Putamen (tissue), 1 donor: Measurements from ENCODE around the gene ATP5PF.
"Not testable (repeated sequence)": the region's sequence is repeated elsewhere in the genome, so short reads cannot be mapped to it uniquely, and the experiment has no call there.

Experiments used
- DNase-seq: peaks from one replicate; pipeline ENCODE4 v3.0.0-alpha.2; 2016; ENCODE audit warnings: low spot score

ATP5PF gene, protein sequence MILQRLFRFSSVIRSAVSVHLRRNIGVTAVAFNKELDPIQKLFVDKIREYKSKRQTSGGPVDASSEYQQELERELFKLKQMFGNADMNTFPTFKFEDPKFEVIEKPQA

DNA sequence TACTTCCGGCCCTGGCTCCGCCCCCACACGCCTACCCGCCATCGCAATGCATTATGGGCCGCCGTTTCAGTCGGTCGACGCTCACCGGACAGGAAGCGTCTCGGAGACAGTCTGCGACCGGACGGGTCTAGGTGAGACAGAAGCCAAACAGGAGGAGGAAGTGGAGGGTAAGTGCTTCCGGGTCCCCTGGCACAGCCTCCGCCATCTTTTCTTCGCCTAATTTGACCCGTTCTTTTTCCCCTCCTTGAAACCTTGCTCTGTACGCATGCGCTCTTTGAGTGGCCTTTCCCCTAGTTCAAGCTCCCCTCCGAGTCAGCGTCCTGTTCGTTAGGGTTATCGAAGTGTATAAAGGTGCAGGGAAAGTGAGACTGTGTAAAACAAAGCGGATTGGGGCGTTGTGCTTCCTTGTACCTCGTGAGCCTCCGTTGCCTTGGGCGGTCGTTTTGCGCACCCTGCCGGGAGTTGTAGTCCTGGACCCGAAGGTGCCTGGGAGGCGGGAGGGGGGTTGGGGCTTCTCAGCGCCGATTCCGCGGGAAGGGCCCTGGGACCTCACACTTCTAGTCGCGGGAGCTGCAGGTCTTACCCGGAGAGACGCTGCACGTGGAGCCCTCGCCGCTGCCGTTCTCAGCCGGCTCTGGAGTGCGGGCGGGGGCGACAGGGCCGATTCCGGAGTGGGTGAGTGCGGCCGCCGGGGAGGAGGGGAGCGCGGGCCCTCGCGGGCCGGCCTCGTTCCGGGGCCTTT, at the start of gene ATP5PF, which contains the start of gene GABPA:
Gene ATP5PF (minus strand): TSS at position 1 of the 742 bp plus-strand sequence. CDS start 5,110 bp downstream, outside the sequence.
Gene GABPA (plus strand): TSS at position 69 of the 742 bp plus-strand sequence. CDS start 6,627 bp downstream, outside the sequence.
- DNase-seq: peak; percentile 98

DNA sequence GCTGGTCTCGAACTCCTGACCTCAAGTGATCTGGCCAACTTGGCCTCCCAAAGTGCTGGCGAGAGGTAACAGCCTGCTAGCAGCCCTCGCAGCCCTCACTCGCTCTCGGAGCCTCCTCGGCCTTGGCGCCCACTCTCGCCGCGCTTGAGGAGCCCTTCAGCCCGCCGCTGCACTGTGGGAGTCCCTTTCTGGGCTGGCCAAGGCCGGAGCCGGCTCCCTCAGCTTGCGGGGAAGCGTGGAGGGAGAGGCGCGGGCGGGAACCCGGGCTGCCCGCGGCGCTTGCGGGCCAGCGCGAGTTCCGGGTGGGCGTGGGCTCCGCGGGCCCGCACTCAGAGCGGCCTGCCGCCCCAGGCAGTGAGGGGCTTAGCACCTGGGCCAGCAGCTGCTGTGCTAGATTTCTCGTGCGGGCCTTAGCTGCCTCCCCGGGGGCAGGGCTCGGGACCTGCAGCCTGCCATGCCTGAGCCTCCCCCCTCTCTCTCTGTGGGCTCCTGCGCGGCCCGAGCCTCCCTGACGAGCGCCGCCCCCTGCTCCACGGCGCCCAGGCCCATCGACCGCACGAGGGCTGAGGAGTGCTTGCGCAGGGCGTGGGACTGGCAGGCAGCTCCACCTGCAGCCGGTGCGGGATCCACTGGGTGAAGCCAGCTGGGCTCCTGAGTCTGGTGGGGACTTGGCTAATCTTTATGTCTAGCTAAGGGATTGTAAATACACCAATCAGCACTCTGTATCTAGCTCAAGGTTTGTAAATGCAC, 43.6 kb upstream of the ATP5PF start:
- DNase-seq: not testable (repeated sequence)

DNA sequence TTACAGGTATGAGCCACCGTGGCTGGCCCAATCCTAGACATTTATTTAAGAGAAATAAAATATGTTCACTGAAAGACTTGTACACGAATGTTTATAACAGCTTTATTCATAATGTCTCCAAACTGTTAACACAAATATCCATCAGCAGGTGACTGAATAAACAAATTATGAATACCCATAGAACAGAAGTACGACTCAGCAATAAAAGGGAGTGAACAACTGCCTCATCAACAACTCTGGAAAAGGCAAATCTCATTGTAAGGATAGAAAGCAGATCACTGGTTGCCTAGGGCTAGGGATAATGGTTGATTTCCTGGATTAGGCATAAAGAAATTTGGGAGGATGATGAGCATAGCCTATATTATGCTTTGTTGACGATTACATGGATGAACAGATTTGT, 41.7 kb upstream of the ATP5PF start:
- no peak for DNase-seq

DNA sequence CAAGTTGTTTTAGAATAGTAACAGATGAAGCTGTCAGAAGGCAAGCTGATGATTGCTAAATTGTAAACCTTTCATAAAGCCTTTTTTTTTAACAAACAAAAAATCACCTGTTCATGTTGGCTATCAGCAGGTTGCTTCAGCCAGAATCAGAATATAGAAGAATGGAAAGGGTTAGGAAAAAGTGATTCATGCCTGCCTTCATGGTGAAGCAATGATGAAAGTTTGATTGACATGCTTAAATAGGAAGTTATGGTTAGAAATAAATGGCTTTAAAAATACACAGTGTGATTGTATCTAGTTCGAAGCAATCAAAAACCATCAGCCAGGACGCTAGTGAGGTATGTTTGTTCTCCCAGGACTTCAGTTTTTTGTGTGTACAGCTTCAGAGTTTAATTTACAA, 38.0 kb upstream of the ATP5PF start:
- no peak for DNase-seq

DNA sequence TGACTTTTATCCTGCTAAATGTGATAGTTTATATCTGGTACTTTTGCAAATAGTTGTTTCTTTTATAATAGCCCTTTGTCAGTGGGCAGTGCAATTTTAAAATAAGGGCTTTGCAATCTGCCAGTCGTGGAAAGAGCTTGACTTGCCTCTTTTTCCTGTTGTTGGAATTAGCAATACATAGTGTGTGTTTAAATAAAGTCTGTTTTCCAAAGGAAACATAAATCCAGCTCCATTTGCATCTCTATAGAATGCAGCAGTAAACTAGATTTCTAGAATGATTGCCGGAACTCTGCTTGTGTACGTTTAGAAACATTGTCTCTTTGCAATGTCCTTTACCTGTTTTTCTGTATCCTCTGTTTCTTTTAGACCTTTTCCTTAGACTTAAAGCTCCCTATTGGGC, 33.2 kb upstream of the ATP5PF start:
- no peak for DNase-seq

DNA sequence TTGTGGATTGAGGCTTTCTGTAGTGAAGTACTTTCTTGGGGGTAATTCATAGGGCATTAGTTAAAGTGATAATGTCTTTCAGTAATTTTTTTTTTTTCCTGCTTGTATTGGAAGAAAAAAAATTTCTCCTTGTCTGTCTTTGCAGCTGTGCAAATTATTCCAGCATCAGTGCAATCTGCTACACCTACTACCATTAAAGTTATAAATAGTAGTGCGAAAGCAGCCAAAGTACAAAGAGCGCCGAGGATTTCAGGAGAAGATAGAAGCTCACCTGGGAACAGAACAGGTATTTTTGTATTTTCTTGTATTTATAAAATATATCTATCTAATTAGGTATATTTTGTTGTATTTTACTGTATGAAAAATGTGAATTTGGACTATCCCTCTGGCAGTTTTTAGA, 29.4 kb upstream of the ATP5PF start:
- no peak for DNase-seq

DNA sequence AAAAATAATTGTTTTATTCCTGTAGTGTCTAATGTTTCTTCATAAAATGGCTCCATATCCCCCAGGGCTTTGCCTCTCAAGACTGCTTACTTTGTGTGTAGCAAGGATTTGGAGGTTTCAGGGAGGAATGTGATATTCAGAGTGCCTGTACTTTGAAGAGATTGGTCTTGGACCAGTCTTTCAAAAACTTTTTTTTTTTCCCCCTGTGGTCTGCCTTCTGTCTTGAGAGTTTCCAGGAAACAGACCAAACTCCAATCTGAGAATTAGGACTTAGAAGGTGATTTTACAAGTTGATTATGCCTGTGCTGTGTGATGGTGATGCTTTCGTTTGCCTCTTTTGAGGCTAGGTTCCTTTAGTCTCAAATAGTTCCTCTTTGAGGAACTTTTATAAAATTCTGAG, 26.0 kb upstream of the ATP5PF start:
- no peak for DNase-seq

DNA sequence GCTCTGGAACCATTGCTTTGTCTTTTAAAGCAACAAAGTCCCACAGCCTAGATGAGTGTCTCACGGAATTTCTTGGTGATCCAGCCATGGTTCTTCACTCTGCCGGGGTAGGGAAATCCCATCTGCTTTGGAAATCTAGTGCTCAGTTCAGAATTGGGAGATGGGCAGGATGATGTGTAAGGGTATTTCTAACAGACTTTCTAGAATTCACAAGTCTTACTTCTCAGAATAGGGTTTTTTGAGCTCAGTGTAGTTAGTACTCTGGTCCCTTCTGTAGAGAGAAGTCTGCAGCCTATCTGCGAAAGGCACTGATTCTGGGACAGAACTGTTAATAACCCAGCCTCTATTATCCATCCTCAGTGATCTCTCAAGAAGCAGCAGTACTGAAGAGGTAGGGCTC, 25.4 kb upstream of the ATP5PF start:
- no peak for DNase-seq

DNA sequence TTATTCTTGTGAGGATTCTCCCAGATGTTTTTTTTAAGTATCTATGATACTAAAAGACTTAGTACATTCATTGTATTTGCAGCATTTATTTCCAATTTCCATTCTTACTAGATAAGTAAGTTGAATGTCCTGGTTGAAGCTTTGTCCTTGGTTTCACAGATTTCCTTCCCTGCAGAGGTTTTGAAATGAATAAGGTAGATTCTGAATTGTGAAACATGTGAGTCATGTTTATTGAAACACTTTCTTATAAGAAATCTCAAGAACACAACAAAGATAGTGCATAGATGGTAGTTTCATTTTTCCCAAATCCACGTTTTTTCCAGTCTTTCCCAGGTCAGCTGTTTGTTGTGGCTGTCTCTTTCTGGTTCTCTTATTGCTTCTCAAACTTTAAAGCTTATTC, 24.9 kb upstream of the ATP5PF start:
- DNase-seq: no peak

DNA sequence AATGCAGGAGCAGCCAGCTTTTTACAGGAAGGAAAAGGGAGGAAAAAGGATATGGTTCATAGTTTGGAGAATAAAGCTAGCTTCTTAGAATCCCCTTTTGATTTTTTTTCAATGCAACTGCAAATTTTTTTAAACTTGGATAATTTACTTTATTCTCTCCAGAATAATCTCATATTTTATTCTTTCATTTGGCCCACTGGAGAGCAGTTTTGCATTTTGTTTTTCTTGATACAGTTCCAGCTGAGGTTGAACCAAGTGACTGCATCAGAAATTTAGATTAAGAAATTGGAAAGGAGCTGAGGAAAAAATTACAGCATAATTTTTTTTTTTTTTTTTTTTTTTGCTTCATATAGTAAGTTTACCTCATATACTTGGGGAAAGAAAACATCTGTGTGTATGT, 22.8 kb upstream of the ATP5PF start:
- no peak for DNase-seq

DNA sequence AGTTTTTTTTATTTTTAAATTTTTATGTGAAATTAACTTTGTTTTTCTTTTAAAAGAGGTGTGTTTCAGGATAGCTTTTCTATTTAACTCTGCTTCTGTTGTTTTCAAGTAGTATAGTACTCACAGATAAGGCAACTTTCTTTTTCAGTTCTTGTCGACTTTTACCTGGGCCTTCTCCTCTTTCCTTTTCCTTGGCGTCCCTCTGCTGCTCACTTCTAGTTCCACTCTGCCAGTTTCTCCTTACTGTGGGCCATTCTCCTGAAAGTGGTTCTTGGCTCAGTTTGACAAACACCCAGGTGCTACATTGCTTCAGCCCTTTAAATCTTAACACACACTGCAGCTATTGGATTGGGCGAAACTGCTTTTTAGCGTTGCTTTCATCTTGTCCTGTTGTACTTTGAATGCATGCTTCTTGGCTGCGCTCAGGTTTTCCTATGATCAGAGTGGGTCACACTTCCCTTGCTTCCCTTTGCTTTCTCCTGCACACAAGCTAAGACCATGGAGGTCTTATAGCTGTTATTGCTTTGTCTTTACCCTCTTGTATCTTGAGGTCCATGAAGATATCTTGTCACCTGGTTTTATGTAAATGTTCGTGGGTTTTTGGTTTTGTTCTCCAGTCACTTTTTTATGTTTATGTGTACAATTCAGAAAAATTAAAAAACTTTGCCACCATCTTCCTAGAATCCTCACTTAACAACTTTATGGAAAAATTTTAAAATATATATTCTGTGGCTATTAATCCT, 21.7 kb upstream of the ATP5PF start:
- no peak for DNase-seq

DNA sequence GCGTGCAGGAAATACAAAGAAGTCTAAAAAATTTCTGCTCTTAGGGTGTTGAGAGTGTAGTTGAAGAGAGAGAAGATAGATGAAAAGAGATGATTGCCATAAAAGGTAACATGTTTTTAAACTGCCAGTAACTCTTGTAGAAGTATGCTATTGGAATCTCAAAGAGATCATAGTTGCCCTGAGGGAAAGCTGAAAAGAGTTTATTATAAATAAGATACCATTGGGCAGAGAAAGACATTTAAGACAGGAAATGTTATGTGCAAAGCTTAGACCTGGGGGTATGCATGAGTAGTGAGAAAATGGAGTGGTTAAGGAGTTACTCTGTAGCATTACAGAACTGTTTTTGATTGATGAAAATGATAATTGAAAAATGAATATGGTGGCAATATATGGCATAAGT, 17.7 kb upstream of the ATP5PF start:
- no peak for DNase-seq

DNA sequence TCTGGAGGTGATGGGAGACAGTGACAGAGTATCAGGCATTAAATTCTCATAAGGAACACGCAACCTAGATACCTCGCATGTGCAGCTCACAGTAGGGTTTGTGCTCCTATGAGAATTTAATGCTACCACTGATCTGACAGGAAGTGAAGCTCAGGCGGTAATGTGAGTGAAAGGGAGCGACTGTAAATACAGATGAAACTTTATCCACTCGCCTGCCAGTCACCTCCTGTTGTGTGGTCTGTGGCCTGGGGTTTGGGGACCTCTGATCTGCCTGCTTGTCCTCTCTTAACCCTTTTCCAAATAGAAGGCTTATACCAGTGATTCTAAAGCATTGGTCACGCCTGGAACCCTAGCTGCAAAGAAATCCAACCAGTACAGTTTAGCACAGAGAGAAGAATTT, 15.4 kb upstream of the ATP5PF start:
- DNase-seq: no peak

DNA sequence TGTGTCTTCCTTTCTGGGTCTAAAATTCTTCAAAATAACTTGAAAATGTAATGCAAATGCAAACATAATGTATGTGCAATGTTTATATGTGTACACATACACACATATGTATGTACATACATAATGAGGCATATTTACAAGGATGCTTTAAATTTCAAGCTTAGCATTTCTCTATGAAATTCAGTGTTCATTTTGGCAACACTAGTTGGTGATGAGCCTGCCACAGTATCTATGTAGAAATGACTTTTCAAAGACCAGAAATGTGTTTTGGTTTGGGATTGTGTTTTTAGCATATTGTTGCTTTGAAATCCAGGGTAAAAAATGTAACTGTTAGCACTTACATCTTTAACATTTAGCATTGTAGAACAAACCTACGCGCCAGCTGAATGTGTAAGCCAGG, 10.2 kb upstream of the ATP5PF start:
- DNase-seq: no peak

DNA sequence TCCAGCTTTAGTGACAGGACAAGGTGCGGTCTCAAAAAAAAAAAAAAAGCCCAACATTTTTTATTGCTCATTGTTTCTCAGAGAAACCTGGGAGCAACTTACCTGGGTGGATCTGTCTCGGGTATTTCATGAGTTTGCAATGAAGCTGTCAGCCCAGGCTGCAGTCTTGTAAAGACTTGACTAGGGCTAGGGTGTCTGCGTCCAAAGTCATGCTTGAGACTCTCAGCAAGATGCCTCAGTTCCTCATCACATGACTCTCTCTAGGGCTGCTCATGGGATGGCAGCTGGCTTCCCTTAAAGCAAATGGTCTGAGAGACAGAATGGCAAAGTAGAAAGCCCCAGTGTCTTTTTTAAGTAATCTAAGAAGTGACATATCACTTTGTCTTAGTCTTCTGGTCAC, 8.2 kb upstream of the ATP5PF start:
- DNase-seq: no peak

DNA sequence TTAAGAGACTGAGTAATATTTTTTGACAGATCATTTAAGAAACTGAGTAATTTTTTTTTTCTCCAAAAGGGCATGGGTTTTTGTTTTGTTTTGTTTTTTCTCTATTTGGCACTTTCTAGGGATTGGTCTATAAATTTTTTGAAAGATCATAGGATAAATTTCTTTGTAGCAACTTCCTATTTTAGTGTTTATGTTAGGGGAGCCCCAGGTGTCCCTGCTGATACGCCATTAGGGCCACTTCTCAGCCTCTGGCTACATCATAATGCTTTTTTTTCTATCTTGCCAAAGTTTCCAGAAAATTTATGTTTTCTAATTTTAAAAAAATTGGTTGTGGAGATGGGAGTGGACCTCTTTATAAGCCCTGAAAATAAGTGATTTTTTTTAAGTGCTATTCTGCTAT, 2.7 kb upstream of the ATP5PF start:
- no peak for DNase-seq

DNA sequence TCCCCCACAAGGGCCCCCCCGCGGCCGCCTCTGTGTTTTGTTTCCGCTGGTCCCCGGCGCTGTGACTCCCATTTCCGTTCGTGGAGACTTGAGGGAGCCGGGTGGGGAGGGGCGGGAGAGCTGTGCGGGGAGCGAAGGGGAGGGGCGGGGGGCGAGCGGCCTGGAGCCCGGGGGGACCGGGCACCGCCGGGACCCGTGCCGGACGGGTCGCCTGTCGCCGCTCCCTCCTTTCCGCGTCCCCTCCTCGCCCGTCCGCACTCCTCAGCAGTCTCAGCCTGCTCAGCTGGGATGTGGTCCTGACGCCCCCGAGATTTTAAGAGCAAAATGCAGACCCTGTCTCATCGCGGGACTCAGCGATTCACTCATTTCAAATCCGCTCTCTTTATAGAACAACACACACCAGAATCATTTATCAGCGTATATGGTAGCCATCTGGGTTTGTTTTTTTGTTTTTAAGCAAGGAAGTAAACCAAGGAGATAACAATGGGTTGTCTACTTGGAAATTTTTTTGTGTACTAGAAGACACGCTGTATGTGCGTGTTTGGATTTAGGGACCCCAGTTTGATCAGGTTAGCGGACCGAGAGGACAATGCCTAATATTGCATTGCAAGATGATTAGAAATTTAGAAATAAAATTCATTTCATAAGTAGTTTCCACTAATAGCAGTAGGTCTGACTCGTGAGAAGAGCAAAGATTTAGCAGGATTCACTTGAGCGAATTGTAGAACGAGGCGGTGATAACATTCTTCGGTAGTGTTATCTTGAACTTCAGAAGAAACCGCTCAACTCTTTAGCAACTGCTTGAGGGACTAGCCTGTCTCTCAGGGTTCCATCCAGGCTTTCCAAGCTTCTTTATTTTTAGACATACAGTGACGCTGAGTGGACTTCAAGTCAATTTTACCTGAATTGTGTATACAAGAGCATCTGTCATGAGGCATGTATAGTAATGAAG, 1.2 kb upstream of the ATP5PF start:
- peak; percentile 90 for DNase-seq

DNA sequence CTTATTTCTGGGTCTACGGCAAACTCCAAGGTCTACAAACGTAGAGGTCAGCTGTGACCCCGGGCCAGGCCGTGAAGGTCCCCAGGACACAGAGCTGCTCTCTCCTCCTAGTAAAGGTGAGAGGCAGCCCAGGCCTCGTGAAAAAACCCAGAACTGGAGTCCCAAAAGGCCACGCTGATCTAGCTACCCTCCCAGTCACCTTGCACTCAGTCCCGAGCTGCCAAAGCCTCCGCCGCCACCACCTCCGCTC, 125 bp downstream of the ATP5PF start:
- DNase-seq: no peak

DNA sequence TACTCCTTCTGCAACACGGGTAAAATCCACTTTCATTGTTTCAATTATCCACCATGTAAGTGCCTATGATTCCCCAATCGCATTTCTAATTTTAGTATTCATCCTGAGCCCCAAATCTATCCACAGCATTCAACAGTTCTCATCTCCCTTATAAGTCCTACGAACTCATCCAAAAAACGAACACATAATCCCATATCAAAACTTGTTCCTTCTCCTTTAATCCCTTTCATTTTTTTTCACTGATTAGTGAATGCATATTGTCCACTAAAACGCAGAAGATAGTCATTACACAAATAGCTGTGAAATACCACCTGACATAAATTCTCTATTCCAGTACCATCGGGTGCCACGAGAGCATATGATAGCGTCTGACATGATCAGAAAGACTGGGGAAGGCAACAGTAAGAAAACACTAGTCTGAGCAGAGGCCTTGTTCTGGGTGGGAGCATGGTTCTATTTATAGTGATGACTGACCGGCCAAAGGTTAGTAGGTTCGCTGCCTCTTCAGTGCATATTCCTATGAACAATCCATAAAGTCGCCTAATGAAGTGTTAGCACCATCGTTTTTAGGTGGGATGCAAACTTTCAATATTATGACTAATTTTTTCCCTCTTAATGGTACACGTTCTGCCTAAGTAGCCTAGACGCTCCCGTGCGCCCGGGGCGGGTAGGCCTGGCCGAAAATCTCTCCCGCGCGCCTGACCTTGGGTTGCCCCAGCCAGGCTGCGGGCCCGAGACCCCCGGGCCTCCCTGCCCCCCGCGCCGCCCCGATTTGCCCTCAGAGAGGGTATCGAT, 648 bp downstream of the ATP5PF start:
- DNase-seq: peak; percentile 23

DNA sequence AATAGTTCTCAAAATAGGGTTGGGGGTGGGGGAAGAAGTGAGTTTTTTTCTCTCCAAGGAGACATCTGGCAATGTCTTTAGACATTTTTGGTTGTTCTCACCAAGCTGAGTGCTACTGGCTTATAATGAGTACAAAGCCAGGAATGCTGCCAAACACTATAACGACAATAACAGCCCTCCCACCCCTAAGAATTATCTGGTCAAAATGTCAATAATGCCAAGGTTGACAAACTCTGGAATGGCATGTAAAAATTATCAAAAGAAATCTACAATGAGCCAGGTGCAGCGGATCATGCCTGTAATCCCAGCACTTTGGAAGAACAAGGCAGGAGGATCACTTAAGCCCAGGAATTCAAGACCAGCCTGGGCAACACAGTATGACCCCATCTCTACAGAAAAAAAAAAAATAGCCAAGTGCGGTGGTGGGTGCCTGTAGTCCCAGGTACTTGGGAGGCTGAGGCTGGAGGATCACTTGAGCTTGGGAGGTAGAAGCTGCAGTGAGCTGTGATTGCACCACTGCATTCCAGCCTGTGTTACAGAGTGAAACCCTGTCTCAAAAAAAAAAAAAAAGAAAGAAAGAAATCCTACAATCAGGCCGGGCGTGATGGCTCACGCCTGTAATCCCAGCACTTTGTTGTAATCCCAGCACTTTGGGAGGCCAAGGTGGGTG, 2.5 kb downstream of the ATP5PF start:
- no peak for DNase-seq
